Activated CD8-positive, alpha-beta memory T cell treated with anti-CD3 and anti-CD28 coated beads, Interleukin-2, amount 10 ng/mL, durations not matched to agents 7 days and 5 days (primary cell): ENCODE data around the gene SUPV3L1. TPM values are rescaled to one million over a fixed set of nuclear protein-coding genes. Genes with fewer than 3 reads are reported as not detected.

Experiments
- ATAC-seq: fragments of 150-1000 bp; cut with Tn5 transposase; one replicate; pipeline ENCODE4 v1.10.0; 2021; ENCODE audit warnings: moderate library complexity
- CTCF ChIA-PET: fragments of 350-600 bp; sonication (Branson Sonifier 250); formaldehyde crosslinking; loops from one replicate; lab custom pipeline; 2021; ENCODE audit warnings: antibody characterized with exemption; lab: Charles Lee
- DNase-seq: peaks from one replicate; pipeline ENCODE4 v3.0.0-alpha.2; 2020
- H3K27ac Mint-ChIP-seq: one replicate; pipeline ENCODE4 v1.8.0; 2021; ENCODE audit warnings: mild to moderate bottlenecking, mixed read lengths
- H3K27me3 Mint-ChIP-seq: one replicate; pipeline ENCODE4 v1.8.0; 2021; ENCODE audit warnings: mixed read lengths
- H3K36me3 Mint-ChIP-seq: one replicate; pipeline ENCODE4 v1.8.0; 2021; ENCODE audit warnings: mild to moderate bottlenecking, mixed read lengths
- H3K4me1 Mint-ChIP-seq: one replicate; pipeline ENCODE4 v1.8.0; 2021; ENCODE audit warnings: mixed read lengths
- H3K4me3 Mint-ChIP-seq: one replicate; pipeline ENCODE4 v1.8.0; 2021; ENCODE audit warnings: mild to moderate bottlenecking, moderate library complexity, mixed read lengths
- H3K9me3 Mint-ChIP-seq: one replicate; pipeline ENCODE4 v1.8.0; 2022; ENCODE audit warnings: low read depth, mixed read lengths
- total RNA-seq, 2 experiments: library from RNA; stranded (reverse); gene quantifications; one replicate each; pipeline ENCODE4 v1.2.3, GENCODE V29; 2021

SUPV3L1 gene
- total RNA-seq, 2 experiments from 2014 or later = 46.9 to 59.0 TPM

DNA sequence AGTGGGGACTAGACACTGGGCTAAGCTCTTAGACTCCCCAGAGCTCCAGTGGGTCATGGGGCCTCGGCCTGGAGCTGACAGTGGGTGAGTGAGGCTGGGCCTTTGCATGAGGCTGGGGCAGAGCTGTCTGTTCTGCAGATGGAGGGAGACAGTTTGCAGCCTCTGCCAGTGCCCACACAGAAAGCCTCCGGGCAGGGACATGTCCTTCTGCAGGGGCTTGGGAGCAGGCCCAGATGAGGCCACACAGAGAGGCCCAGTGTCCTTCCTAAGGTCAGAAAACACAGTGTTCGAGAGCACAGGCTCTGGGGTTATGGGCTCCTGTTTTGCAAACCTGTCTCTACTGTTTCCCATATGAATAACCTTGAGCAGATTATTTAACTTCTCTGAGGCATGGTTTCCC lies 73.1 kb downstream of the SUPV3L1 start:
- H3K27ac Mint-ChIP-seq = no peak overlapping the region
- CTCF ChIA-PET = interaction anchor here (1.0 to 1.3 kb wide), 3 partner anchors 10 to 125 kb away, joined by 3 read pairs; no protein-coding TSS in a partner anchor
- no peak for ATAC-seq

DNA sequence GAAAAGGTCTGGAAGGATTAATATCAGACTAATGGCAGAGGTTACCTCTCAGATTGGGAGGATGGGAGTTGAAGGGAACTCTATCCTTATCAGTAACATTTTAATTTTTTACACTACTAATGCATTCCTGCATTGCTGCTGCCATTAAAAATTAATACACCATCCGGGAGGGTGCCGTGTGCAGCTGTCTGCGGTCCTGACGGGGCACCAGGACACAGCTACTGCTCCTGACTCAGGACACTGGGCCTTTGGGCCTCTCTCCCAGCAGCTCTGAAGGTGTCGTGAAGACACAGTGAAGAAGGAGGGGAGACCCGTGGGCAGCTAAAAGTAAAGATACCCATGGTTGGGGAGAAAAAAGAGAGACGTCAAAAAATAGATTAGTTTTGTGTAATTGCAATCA lies 74.8 kb downstream of the SUPV3L1 start:
- Mint-ChIP-seq H3K4me1 (no peaks in the 10 kb centered on the region), H3K27me3 (peaks cover 3% of the 10 kb centered on the region), H3K4me3 (no peak overlapping the region), H3K36me3 (peaks cover 1% of the 10 kb centered on the region), H3K9me3 (no peaks in the 10 kb centered on the region), H3K27ac (no peak overlapping the region)
- DNase-seq = no peak
- no peak for ATAC-seq
- CTCF ChIA-PET = no interaction called here

More for the DNA sequence above, 73.1 kb downstream of the SUPV3L1 start:
- H3K9me3 Mint-ChIP-seq = no peaks in the 10 kb centered on the region
- peaks cover 1% of the 10 kb centered on the region for H3K36me3 Mint-ChIP-seq
- H3K27me3 Mint-ChIP-seq = peaks cover 3% of the 10 kb centered on the region
- no peaks in the 10 kb centered on the region for H3K4me1 Mint-ChIP-seq
- DNase-seq = no peak
- H3K4me3 Mint-ChIP-seq = no peak overlapping the region

Other genes starting within 250 kb of the SUPV3L1 start
- gene DDX21, start 224.1 kb upstream of the SUPV3L1 start, total RNA-seq = 100 to 1,000 TPM in 1 of 2 experiments, 10 to 100 TPM in 1; 80.4 to 143 TPM
- gene KIFBP, start 191.4 kb upstream of the SUPV3L1 start, total RNA-seq = 10 to 100 TPM; 16.0 to 23.1 TPM
- gene SRGN, start 92.1 kb upstream of the SUPV3L1 start, total RNA-seq = 100 to 1,000 TPM; 366 to 616 TPM
- 10 to 100 TPM; 53.6 to 58.1 TPM for gene VPS26A, start 56.1 kb upstream of the SUPV3L1 start, total RNA-seq
- 1 to 10 TPM in 1 of 2 experiments, under 1 TPM in 1; 0.61 to 2.7 TPM for gene HKDC1, start 40.1 kb downstream of the SUPV3L1 start, total RNA-seq
- 100 to 1,000 TPM; 121 to 135 TPM for gene HK1, start 98.3 kb downstream of the SUPV3L1 start, total RNA-seq
- gene TACR2, start 236.7 kb downstream of the SUPV3L1 start, total RNA-seq = not detected